Neural progenitor cell (in vitro differentiated cells): Measurements from ENCODE around the gene ELOVL6. TPM values are rescaled to one million over a fixed set of nuclear protein-coding genes. Genes with fewer than 3 reads are reported as not detected.
A peak's percentile ranks its signal among the peaks of the same experiment; 100 is the strongest.

ENCODE experiments used
- DNase-seq: peaks from one replicate; pipeline ENCODE4 v3.0.0-alpha.2; 2016; ENCODE audit warnings: low spot score
- H2AFZ ChIP-seq: fragments of 200-600 bp; sonication (generic); replicated peaks from 2 replicates; pipeline ENCODE4 v1.6.1; 2016; ENCODE audit warnings: antibody characterized with exemption
- H3F3A ChIP-seq: fragments of 200-600 bp; sonication (generic); 2 replicates; pipeline ENCODE4 v1.6.1; 2016; ENCODE audit warnings: antibody characterized with exemption, low read depth
- H3K27ac ChIP-seq: fragments of 200-600 bp; sonication (generic); 2 replicates; pipeline ENCODE4 v1.5.1; 2016; ENCODE audit warnings: mild to moderate bottlenecking
- H3K27me3 ChIP-seq: fragments of 200-600 bp; sonication (generic); 2 replicates; pipeline ENCODE4 v1.6.1; 2016; ENCODE audit warnings: mild to moderate bottlenecking, moderate library complexity
- H3K36me3 ChIP-seq: fragments of 200-600 bp; sonication (generic); 2 replicates; pipeline ENCODE4 v1.5.1; 2016
- H3K4me1 ChIP-seq: fragments of 200-600 bp; sonication (generic); 2 replicates; pipeline ENCODE4 v1.6.1; 2016; ENCODE audit warnings: mixed run types
- H3K4me2 ChIP-seq: fragments of 200-600 bp; sonication (generic); 2 replicates; pipeline ENCODE4 v1.6.1; 2016
- H3K4me3 ChIP-seq: fragments of 200-600 bp; sonication (generic); 2 replicates; pipeline ENCODE4 v1.5.1; 2016
- H3K79me2 ChIP-seq: fragments of 200-600 bp; sonication (generic); 2 replicates; pipeline ENCODE4 v1.6.1; 2016; ENCODE audit warnings: low read depth
- H3K9ac ChIP-seq: fragments of 200-600 bp; sonication (generic); 2 replicates; pipeline ENCODE4 v1.6.1; 2016
- H3K9me3 ChIP-seq: fragments of 200-600 bp; sonication (generic); 2 replicates; pipeline ENCODE4 v1.5.1; 2016; ENCODE audit warnings: low read depth
- H4K20me1 ChIP-seq: fragments of 200-600 bp; sonication (generic); 2 replicates; pipeline ENCODE4 v1.6.1; 2016; ENCODE audit warnings: low read depth
- H3K27ac Mint-ChIP-seq: 3 replicates; pipeline ENCODE4 v1.8.0; 2021; ENCODE audit warnings: mixed read lengths
- H3K27me3 Mint-ChIP-seq: 2 replicates; pipeline ENCODE4 v1.8.0; 2022; ENCODE audit warnings: low read depth, mild to moderate bottlenecking, inconsistent platforms, moderate library complexity, mixed read lengths; ENCODE audit not compliant: insufficient read depth
- H3K36me3 Mint-ChIP-seq: 3 replicates; pipeline ENCODE4 v1.8.0; 2021; ENCODE audit warnings: mixed read lengths
- H3K4me1 Mint-ChIP-seq: 3 replicates; pipeline ENCODE4 v1.8.0; 2021; ENCODE audit warnings: mixed read lengths
- H3K4me3 Mint-ChIP-seq: 3 replicates; pipeline ENCODE4 v1.8.0; 2021; ENCODE audit warnings: mild to moderate bottlenecking, moderate library complexity, mixed read lengths
- H3K9me3 Mint-ChIP-seq: 3 replicates; pipeline ENCODE4 v1.8.0; 2020; ENCODE audit warnings: mixed read lengths
- CTCF ChIP-seq: fragments of 200-600 bp; sonication (generic); IDR thresholded peaks from 2 replicates; pipeline ENCODE4 v1.5.1; 2017; ENCODE audit warnings: antibody characterized with exemption, mild to moderate bottlenecking
- EZH2 ChIP-seq: fragments of 200-600 bp; sonication (generic); IDR thresholded peaks from 2 replicates; pipeline ENCODE4 v1.6.1; 2017; ENCODE audit warnings: antibody characterized with exemption, mild to moderate bottlenecking, moderate library complexity
- EZH2phosphoT487 ChIP-seq: fragments of 200-600 bp; sonication (generic); IDR thresholded peaks from 2 replicates; pipeline ENCODE4 v1.6.1; 2017; ENCODE audit warnings: antibody characterized with exemption
- total RNA-seq: library from RNA; depleted of rRNA; stranded (reverse); fragments of >200 nt; gene quantifications from 2 replicates; pipeline ENCODE4 v1.2.3, GENCODE V29; 2015; ENCODE audit warnings: low replicate concordance

Gene ELOVL6
- total RNA-seq, 1 donor from 2014 or later, result 54.4 TPM

GRCh38 chr4:110190249-110190648, 8.2 kb downstream of the ELOVL6 start:
- peaks cover 12% of the 10 kb centered on the region for H3F3A ChIP-seq
- H3K27me3 ChIP-seq, result no peaks in the 10 kb centered on the region
- H2AFZ ChIP-seq, result no peak overlapping the region
- no peak for DNase-seq
- Mint-ChIP-seq H3K4me3 (no peak overlapping the region), H3K27ac (no peak overlapping the region), H3K9me3 (no peaks in the 10 kb centered on the region), H3K36me3 (peaks cover 19% of the 10 kb centered on the region), H3K27me3 (peaks cover 2% of the 10 kb centered on the region), H3K4me1 (peaks cover 35% of the 10 kb centered on the region)
- no peak overlapping the region for H3K9ac ChIP-seq
- TF ChIP-seq EZH2phosphoT487 (no peak), EZH2 (no peak), CTCF (no peak)
- peaks cover 28% of the 10 kb centered on the region for H3K4me1 ChIP-seq
- H3K4me2 ChIP-seq, result no peak overlapping the region
- no peaks in the 10 kb centered on the region for H3K36me3 ChIP-seq
- H3K9me3 ChIP-seq, result no peaks in the 10 kb centered on the region
- H3K4me3 ChIP-seq, result no peak overlapping the region
- H3K79me2 ChIP-seq, result peaks cover 100% of the 10 kb centered on the region
- H3K27ac ChIP-seq, result no peak overlapping the region
- peaks cover 8% of the 10 kb centered on the region for H4K20me1 ChIP-seq

DNA sequence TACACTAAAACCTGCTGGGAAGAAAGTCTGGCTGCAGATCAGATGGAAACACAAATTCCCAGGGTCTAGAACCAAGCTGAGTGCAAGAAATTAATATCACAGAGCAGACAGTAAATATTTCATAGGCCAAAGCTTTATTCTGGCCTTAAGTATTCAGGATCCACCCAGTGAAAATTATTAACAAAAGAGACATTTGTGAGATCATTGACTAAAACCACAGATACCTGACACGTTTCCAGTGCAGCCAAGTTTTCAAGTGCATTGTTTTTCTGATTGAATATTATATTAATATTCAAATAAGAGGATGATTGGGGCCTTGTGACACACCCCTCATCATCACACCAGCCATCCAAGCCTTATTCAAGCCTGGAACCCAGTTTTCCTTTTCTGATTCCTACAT, 10.3 kb downstream of the ELOVL6 start:
- H3K27ac ChIP-seq, result peak overlapping the region; percentile 23
- H3K4me3 ChIP-seq, result no peak overlapping the region
- H3K27me3 ChIP-seq, result no peaks in the 10 kb centered on the region
- Mint-ChIP-seq H3K9me3 (no peaks in the 10 kb centered on the region), H3K27me3 (peaks cover 2% of the 10 kb centered on the region), H3K27ac (peak overlapping the region; percentile 6), H3K4me3 (no peak overlapping the region), H3K36me3 (peaks cover 25% of the 10 kb centered on the region), H3K4me1 (peaks cover 40% of the 10 kb centered on the region)
- H3K4me1 ChIP-seq, result peaks cover 30% of the 10 kb centered on the region
- no peak overlapping the region for H3K4me2 ChIP-seq
- H2AFZ ChIP-seq, result no peak overlapping the region
- H3F3A ChIP-seq, result peaks cover 27% of the 10 kb centered on the region
- no peaks in the 10 kb centered on the region for H3K9me3 ChIP-seq
- H4K20me1 ChIP-seq, result peaks cover 29% of the 10 kb centered on the region
- H3K36me3 ChIP-seq, result no peaks in the 10 kb centered on the region
- no peak for TF ChIP-seq EZH2
- no peak for DNase-seq
- H3K79me2 ChIP-seq, result peaks cover 100% of the 10 kb centered on the region
- H3K9ac ChIP-seq, result no peak overlapping the region

DNA sequence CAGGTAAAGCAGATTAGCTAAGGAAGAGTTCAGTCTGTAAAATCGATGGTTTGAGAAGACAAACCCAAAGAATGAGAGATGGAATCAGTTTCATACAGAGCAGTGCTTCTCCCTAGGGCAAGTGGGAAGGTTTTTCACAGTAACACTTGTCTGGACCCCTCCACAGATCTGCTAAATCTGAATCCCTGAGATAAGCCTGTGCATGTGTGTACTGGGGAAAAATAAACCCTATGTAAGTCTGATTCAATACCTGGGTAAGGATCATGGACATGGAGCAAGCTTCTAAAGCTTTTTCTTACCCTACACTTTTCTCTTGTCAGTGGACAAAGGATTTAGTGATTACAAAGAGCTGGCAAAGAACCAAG, 13.6 kb downstream of the ELOVL6 start:
- peaks cover 32% of the 10 kb centered on the region for H3K36me3 Mint-ChIP-seq
- peak overlapping the region; percentile 2 for H3K27ac Mint-ChIP-seq
- H3K4me3 Mint-ChIP-seq, result no peak overlapping the region
- Histone ChIP-seq H3F3A (peaks cover 27% of the 10 kb centered on the region), H3K9me3 (no peaks in the 10 kb centered on the region), H3K27ac (peak overlapping the region; percentile 78), H3K9ac (no peak overlapping the region), H3K4me2 (peak overlapping the region; percentile 74), H3K79me2 (peaks cover 100% of the 10 kb centered on the region), H3K36me3 (no peaks in the 10 kb centered on the region), H3K4me3 (no peak overlapping the region), H3K27me3 (no peaks in the 10 kb centered on the region), H2AFZ (no peak overlapping the region), H4K20me1 (peaks cover 36% of the 10 kb centered on the region), H3K4me1 (peaks cover 26% of the 10 kb centered on the region)
- peaks cover 2% of the 10 kb centered on the region for H3K27me3 Mint-ChIP-seq
- no peaks in the 10 kb centered on the region for H3K9me3 Mint-ChIP-seq
- DNase-seq, result no peak
- TF ChIP-seq CTCF (no peak), EZH2phosphoT487 (no peak), EZH2 (no peak)
- H3K4me1 Mint-ChIP-seq, result peaks cover 33% of the 10 kb centered on the region

- Mint-ChIP-seq H3K4me3 (no peak overlapping the region), H3K9me3 (no peaks in the 10 kb centered on the region), H3K4me1 (peaks cover 33% of the 10 kb centered on the region), H3K36me3 (peaks cover 33% of the 10 kb centered on the region), H3K27ac (peak overlapping the region; percentile 2), H3K27me3 (peaks cover 2% of the 10 kb centered on the region)
- Histone ChIP-seq H3K9me3 (no peaks in the 10 kb centered on the region), H3F3A (peaks cover 27% of the 10 kb centered on the region), H3K79me2 (peaks cover 100% of the 10 kb centered on the region), H3K9ac (no peak overlapping the region), H2AFZ (no peak overlapping the region), H4K20me1 (peaks cover 36% of the 10 kb centered on the region), H3K27ac (peak overlapping the region; percentile 78), H3K36me3 (peaks cover 2% of the 10 kb centered on the region), H3K4me3 (no peak overlapping the region), H3K27me3 (no peaks in the 10 kb centered on the region), H3K4me1 (peaks cover 26% of the 10 kb centered on the region), H3K4me2 (peak overlapping the region; percentile 74)
- TF ChIP-seq EZH2phosphoT487 (no peak), EZH2 (no peak), CTCF (no peak)
- DNase-seq, result peak; percentile 67
Measured at GRCh38 chr4:110184140-110184790, 14.2 kb downstream of the ELOVL6 start.
